SU-DHL-6 (cell line): ENCODE results near the gene INPP4A.

Experiments
- EZH2phosphoT487 ChIP-seq: fragments of 200-600 bp; sonication (generic), shearing (Covaris generic); conservative IDR thresholded peaks from 2 replicates; pipeline ENCODE4 v1.6.1; 2018; ENCODE audit warnings: mild to moderate bottlenecking, antibody characterized with exemption, low read length, moderate library complexity, mixed read lengths
- TF ChIP-seq, protein P1 (sequence below): fragments of 200-600 bp; sonication (generic); IDR thresholded peaks from one replicate; pipeline ENCODE4 v1.5.1; 2017; ENCODE audit warnings: antibody characterized with exemption, mild to moderate bottlenecking, low read length, moderate library complexity; ENCODE audit not compliant: insufficient read depth, poor library complexity, severe bottlenecking

DNA sequence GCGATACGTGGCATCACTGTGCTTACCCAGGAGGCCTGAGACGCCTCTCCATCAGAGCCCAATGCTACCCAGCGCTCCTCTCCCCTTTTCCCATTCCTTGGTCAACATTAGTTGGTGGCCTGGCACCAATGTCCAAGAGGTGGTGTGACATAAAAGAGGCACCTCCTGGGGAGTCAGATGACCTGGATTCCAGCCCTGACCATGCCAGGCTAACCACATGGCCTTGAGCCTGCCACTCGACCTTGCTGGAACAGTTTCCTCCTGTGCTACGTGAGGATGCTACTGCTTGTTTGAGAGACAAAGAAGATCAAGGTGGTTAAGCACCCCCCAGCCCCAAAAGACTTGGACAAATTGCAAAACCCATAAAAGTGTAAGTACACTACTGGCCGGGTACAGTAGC is 76.6 kb downstream of the INPP4A start:
- TF ChIP-seq, protein P1, sequence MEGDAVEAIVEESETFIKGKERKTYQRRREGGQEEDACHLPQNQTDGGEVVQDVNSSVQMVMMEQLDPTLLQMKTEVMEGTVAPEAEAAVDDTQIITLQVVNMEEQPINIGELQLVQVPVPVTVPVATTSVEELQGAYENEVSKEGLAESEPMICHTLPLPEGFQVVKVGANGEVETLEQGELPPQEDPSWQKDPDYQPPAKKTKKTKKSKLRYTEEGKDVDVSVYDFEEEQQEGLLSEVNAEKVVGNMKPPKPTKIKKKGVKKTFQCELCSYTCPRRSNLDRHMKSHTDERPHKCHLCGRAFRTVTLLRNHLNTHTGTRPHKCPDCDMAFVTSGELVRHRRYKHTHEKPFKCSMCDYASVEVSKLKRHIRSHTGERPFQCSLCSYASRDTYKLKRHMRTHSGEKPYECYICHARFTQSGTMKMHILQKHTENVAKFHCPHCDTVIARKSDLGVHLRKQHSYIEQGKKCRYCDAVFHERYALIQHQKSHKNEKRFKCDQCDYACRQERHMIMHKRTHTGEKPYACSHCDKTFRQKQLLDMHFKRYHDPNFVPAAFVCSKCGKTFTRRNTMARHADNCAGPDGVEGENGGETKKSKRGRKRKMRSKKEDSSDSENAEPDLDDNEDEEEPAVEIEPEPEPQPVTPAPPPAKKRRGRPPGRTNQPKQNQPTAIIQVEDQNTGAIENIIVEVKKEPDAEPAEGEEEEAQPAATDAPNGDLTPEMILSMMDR: no peak
- TF ChIP-seq EZH2phosphoT487: no peak
